Measurements from ENCODE around the gene PTPRCAP.
"Not testable (repeated sequence)": the region's sequence is repeated elsewhere in the genome, so short reads cannot be mapped to it uniquely, and the experiment has no call there.

PTPRCAP gene

DNA sequence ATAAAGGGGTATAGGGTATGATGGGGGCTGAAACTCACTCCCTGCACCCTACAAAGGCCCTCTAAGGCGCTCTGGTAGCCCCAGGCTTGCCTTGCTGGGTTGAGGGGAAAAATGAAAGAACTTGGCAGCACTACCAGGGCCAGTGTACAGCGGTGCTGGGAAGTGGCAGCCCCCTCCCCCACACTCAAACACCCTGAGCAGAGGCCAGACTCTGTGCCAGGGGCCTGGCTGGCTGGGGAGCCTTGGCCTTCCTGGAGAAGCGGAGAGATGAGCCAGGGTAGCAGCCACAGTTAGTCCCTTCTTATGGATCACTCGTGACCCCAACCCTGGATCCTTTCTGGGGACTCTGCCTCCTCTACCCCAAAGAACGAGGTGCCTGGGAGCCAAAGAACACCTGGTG, 28.9 kb upstream of the PTPRCAP start:
- peaks cover 47% of the 10 kb centered on the region for H3K4me1 ChIP-seq (ENCODE audit: insufficient read depth, low read length, poor library complexity, severe bottlenecking)

GRCh38 chr11:67465530-67465929, 28.0 kb upstream of the PTPRCAP start:
- not testable (repeated sequence) for H3K9me3 ChIP-seq (ENCODE audit: insufficient read depth, low read depth, low read length); H3K27me3 ChIP-seq (ENCODE audit: insufficient read depth, low read length, poor library complexity, severe bottlenecking); H3K9me2 ChIP-seq (replicated peaks; ENCODE audit: low read depth, low read length); H4K20me1 ChIP-seq (ENCODE audit: insufficient read depth, low read length, poor library complexity, severe bottlenecking); H3K36me3 ChIP-seq (ENCODE audit: insufficient read depth, low read length); H2AFZ ChIP-seq (ENCODE audit: low read length); H3F3A ChIP-seq (ENCODE audit: low read depth)
- H3K4me2 ChIP-seq (ENCODE audit: low read depth, low read length, poor library complexity, severe bottlenecking): peak overlapping the region; percentile 92
- H3K4me3 ChIP-seq (ENCODE audit: low read length, poor library complexity, severe bottlenecking): peak overlapping the region; percentile 90
- H3K79me2 ChIP-seq (ENCODE audit: insufficient read depth, low read length): peaks cover 41% of the 10 kb centered on the region
- H3K4me1 ChIP-seq (ENCODE audit: insufficient read depth, low read length, poor library complexity, severe bottlenecking): peaks cover 47% of the 10 kb centered on the region
- peak overlapping the region; percentile 98 for H3K9ac ChIP-seq (ENCODE audit: low read depth, low read length, poor library complexity, severe bottlenecking)

More for the DNA sequence above, 28.9 kb upstream of the PTPRCAP start:
- Histone ChIP-seq H3K4me3 (ENCODE audit: low read length, poor library complexity, severe bottlenecking) (no peak overlapping the region), H3K36me3 (ENCODE audit: insufficient read depth, low read length) (no peaks in the 10 kb centered on the region), H3K9me3 (ENCODE audit: insufficient read depth, low read depth, low read length) (no peaks in the 10 kb centered on the region), H4K20me1 (ENCODE audit: insufficient read depth, low read length, poor library complexity, severe bottlenecking) (no peaks in the 10 kb centered on the region), H3F3A (ENCODE audit: low read depth) (peaks cover 4% of the 10 kb centered on the region; the same call in 1 of the 2 replicates), H3K4me2 (ENCODE audit: low read depth, low read length, poor library complexity, severe bottlenecking) (peak overlapping the region; percentile 97), H3K9me2 (replicated peaks; ENCODE audit: low read depth, low read length) (no peaks in the 10 kb centered on the region), H2AFZ (ENCODE audit: low read length) (no peak overlapping the region), H3K79me2 (ENCODE audit: insufficient read depth, low read length) (peaks cover 41% of the 10 kb centered on the region), H3K9ac (ENCODE audit: low read depth, low read length, poor library complexity, severe bottlenecking) (peak overlapping the region; percentile 3), H3K27me3 (ENCODE audit: insufficient read depth, low read length, poor library complexity, severe bottlenecking) (no peaks in the 10 kb centered on the region)
- TF ChIP-seq, protein P1, sequence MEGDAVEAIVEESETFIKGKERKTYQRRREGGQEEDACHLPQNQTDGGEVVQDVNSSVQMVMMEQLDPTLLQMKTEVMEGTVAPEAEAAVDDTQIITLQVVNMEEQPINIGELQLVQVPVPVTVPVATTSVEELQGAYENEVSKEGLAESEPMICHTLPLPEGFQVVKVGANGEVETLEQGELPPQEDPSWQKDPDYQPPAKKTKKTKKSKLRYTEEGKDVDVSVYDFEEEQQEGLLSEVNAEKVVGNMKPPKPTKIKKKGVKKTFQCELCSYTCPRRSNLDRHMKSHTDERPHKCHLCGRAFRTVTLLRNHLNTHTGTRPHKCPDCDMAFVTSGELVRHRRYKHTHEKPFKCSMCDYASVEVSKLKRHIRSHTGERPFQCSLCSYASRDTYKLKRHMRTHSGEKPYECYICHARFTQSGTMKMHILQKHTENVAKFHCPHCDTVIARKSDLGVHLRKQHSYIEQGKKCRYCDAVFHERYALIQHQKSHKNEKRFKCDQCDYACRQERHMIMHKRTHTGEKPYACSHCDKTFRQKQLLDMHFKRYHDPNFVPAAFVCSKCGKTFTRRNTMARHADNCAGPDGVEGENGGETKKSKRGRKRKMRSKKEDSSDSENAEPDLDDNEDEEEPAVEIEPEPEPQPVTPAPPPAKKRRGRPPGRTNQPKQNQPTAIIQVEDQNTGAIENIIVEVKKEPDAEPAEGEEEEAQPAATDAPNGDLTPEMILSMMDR (conservative IDR thresholded peaks at IDR 0.05; ENCODE audit: low read length): no peak
- TF ChIP-seq EZH2phosphoT487 (IDR thresholded peaks at IDR 0.05; ENCODE audit: borderline replicate concordance): no peak

- no peaks in the 10 kb centered on the region for H3K36me3 ChIP-seq (ENCODE audit: insufficient read depth, low read length)
- H3K4me2 ChIP-seq (ENCODE audit: low read depth, low read length, poor library complexity, severe bottlenecking): peak overlapping the region; percentile 92
- peaks cover 41% of the 10 kb centered on the region for H3K79me2 ChIP-seq (ENCODE audit: insufficient read depth, low read length)
- H3F3A ChIP-seq (ENCODE audit: low read depth): peaks cover 4% of the 10 kb centered on the region; the same call in 1 of the 2 replicates
- TF ChIP-seq, protein P1 (conservative IDR thresholded peaks at IDR 0.05; ENCODE audit: low read length): no peak
- TF ChIP-seq EZH2phosphoT487 (IDR thresholded peaks at IDR 0.05; ENCODE audit: borderline replicate concordance): no peak
- H3K9me3 ChIP-seq (ENCODE audit: insufficient read depth, low read depth, low read length): no peaks in the 10 kb centered on the region
- no peaks in the 10 kb centered on the region for H3K9me2 ChIP-seq (replicated peaks; ENCODE audit: low read depth, low read length)
- peak overlapping the region; percentile 98 for H3K9ac ChIP-seq (ENCODE audit: low read depth, low read length, poor library complexity, severe bottlenecking)
- H4K20me1 ChIP-seq (ENCODE audit: insufficient read depth, low read length, poor library complexity, severe bottlenecking): no peaks in the 10 kb centered on the region
- H3K4me1 ChIP-seq (ENCODE audit: insufficient read depth, low read length, poor library complexity, severe bottlenecking): peaks cover 47% of the 10 kb centered on the region
- H3K4me3 ChIP-seq (ENCODE audit: low read length, poor library complexity, severe bottlenecking): peak overlapping the region; percentile 90
- H2AFZ ChIP-seq (ENCODE audit: low read length): peak overlapping the region; percentile 63; the same call in 1 of the 2 replicates
- H3K27me3 ChIP-seq (ENCODE audit: insufficient read depth, low read length, poor library complexity, severe bottlenecking): no peaks in the 10 kb centered on the region
These were observed 27.7 kb upstream of the PTPRCAP start for GRCh38 chr11:67465189-67465510.

DNA sequence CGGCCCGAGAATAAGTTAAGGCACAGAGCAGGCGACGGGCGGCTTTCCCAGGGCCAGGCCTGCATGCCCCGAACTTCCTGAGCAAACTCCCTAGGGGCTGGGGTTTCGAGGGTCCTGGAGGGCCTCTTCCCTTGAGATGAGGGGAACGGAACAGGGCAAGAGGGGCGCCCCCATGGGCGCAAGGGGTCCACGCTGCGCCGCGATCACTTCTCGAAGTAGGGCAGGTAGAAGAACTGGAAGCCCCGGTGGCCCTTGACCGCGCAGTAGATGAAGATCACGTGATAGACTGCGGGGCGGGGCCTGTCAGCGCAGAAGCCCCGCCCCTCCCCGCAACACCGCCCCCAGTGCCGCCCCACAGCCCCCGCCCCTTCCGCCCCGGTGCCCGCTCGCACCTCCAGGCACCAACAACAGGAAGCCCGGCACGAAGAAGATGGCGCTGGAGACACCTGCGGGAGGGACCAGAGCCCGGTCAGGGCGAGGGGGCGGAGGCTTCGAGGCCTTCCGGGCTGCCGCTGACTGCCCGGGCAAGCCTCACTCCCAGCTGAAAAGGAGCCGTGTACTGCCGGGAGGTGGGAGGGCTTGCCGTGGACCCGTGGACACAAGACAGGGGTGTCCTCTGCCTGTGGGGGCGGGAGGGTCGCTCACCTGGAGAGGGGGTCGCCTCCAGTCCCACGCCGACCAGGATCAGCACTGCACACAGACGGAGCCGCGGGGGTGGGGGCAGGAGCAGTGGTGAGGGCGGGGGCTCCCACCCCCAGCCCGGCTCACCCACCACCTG, 27.1 kb upstream of the PTPRCAP start:
- H3K9me2 ChIP-seq (replicated peaks; ENCODE audit: low read depth, low read length): no peaks in the 10 kb centered on the region
- peaks cover 41% of the 10 kb centered on the region for H3K79me2 ChIP-seq (ENCODE audit: insufficient read depth, low read length)
- peaks cover 4% of the 10 kb centered on the region; the same call in 1 of the 2 replicates for H3F3A ChIP-seq (ENCODE audit: low read depth)
- H3K27me3 ChIP-seq (ENCODE audit: insufficient read depth, low read length, poor library complexity, severe bottlenecking): no peaks in the 10 kb centered on the region
- H3K36me3 ChIP-seq (ENCODE audit: insufficient read depth, low read length): no peaks in the 10 kb centered on the region
- H2AFZ ChIP-seq (ENCODE audit: low read length): peak overlapping the region; percentile 68
- peak overlapping the region; percentile 90 for H3K4me3 ChIP-seq (ENCODE audit: low read length, poor library complexity, severe bottlenecking)
- TF ChIP-seq EZH2phosphoT487 (IDR thresholded peaks at IDR 0.05; ENCODE audit: borderline replicate concordance): no peak
- peak overlapping the region; percentile 98 for H3K9ac ChIP-seq (ENCODE audit: low read depth, low read length, poor library complexity, severe bottlenecking)
- H3K4me2 ChIP-seq (ENCODE audit: low read depth, low read length, poor library complexity, severe bottlenecking): peak overlapping the region; percentile 92
- no peaks in the 10 kb centered on the region for H4K20me1 ChIP-seq (ENCODE audit: insufficient read depth, low read length, poor library complexity, severe bottlenecking)
- H3K4me1 ChIP-seq (ENCODE audit: insufficient read depth, low read length, poor library complexity, severe bottlenecking): peaks cover 46% of the 10 kb centered on the region
- no peaks in the 10 kb centered on the region for H3K9me3 ChIP-seq (ENCODE audit: insufficient read depth, low read depth, low read length)

Data from Loucy (cell line).